Fibroblast of the aortic adventitia (primary cell): ENCODE measurements around the gene LIF. TPM values are rescaled to one million over a fixed set of nuclear protein-coding genes. Genes with fewer than 3 reads are reported as not detected.
A peak's percentile ranks its signal among the peaks of the same experiment; 100 is the strongest.

Source experiments
- DNase-seq: peaks from one replicate; pipeline ENCODE4 v3.0.0-alpha.2; 2010; ENCODE audit warnings: low read depth
- H3K4me3 ChIP-seq: 2 replicates; pipeline ENCODE4 v1.5.1; 2011; ENCODE audit warnings: low read depth, mild to moderate bottlenecking, control low read depth, low read length, moderate library complexity
- CTCF ChIP-seq: IDR thresholded peaks from 2 replicates; pipeline ENCODE4 v1.5.1; 2011; ENCODE audit warnings: mild to moderate bottlenecking, low read length, control low read depth, inconsistent platforms; ENCODE audit not compliant: insufficient read depth
- total RNA-seq: library from RNA; depleted of rRNA; stranded (reverse); fragments of >200 nt; gene quantifications from 2 replicates; pipeline ENCODE4 v1.2.3, GENCODE V29; 2012; ENCODE audit warnings: low replicate concordance

Gene LIF
- total RNA-seq, 1 donor = 6.2 TPM

GRCh38 chr22:30288419-30289140, 42.0 kb upstream of the LIF start:
- H3K4me3 ChIP-seq = peak overlapping the region; percentile 90
- no peak for TF ChIP-seq CTCF
- no peak for DNase-seq

GRCh38 chr22:30287648-30288418, 41.3 kb upstream of the LIF start:
- H3K4me3 ChIP-seq = peak overlapping the region; percentile 90
- DNase-seq = peak; percentile 93

GRCh38 chr22:30286813-30287647, 40.5 kb upstream of the LIF start:
- TF ChIP-seq CTCF = peak; percentile 88
- peak; percentile 49 for DNase-seq
- H3K4me3 ChIP-seq = no peak overlapping the region

More at GRCh38 chr22:30287648-30288418, 41.3 kb upstream of the LIF start:
- peak; percentile 87 for TF ChIP-seq CTCF

GRCh38 chr22:30286331-30286730, 39.8 kb upstream of the LIF start:
- TF ChIP-seq CTCF = no peak
- no peak for DNase-seq
- no peak overlapping the region for H3K4me3 ChIP-seq

DNA sequence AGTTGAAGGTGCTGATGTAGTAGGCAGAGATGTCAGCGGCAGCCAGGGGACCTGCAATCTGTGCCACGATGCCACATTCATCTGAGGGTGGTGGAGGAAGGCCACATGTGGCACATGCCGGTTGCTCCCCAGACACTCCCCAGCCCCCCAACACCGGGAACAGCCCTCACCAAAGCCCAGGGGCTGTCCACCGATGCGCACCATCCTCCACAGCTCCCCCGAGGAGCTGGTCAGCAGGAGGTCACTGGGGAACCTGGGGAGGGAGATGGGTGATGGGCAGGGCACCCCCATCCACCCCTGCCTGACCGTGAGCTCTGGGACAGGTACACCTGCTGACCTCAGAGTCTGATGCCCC, 39.3 kb upstream of the LIF start:
- TF ChIP-seq CTCF = no peak
- DNase-seq = no peak
- H3K4me3 ChIP-seq = no peak overlapping the region

DNA sequence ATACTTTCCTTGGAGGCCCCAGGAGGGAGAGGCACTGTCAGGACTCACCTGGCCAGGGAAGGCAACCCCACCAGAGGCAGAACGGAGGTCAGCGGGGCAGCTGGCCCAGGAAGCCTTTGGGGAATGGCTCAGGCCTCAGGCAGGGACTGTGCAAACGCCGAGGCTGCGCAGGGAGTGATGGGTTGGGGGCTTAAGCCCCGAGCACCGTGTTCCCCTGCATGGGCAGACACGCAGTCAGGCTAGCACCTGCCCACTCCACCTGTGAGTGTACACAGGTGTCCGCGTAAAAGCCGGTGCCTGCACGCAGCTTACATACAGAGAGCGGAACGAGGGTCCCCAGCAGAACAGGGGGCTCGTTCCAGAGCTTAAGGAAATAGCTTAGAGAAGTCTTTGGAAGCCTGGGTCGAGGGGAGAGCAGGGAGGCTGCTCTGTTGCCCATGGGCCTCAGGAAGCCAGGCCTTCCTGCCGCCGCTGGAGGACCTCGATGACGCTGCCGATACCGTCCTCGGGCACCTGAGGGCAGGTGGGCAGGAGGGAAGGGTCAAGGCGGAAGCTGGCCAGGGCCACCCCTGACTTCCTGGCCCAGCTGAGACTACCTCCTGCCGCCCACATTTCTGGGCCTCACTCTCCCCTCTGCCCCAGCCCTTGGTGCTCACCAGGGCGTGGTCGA, 38.8 kb upstream of the LIF start:
- no peak for TF ChIP-seq CTCF
- DNase-seq = no peak
- H3K4me3 ChIP-seq = no peak overlapping the region
